Measurements from ENCODE around the gene PHKG1.

The PHKG1 gene

DNA sequence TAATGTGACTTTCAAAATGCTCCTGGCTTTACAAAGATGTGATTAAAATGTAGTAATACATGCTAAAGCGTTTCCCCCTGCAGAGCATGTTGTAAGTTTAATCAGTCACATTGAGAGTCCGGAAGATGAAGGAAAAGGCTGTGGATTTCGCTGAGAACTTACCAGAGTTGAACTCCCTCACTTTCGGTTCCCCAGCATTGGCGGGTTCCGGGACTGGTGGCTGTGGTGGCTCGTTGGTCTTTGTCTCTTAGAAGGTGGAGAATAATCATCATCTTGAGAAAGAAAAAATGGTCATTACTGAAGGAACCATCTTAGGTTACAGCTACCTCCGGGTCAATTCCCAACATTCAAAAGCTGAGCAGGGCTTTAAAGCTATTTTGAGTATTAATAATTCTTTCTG lies 33.1 kb upstream of the PHKG1 start:
- Histone ChIP-seq H3F3A (ENCODE audit: insufficient read depth, low read length) (no peaks in the 10 kb centered on the region), H3K4me3 (ENCODE audit: low read depth, low read length, poor library complexity, severe bottlenecking) (no peak overlapping the region), H3K4me2 (ENCODE audit: low read length) (0 out of 2 replicates have a peak overlapping the region, but pooled peaks have one; percentile 26), H3K9ac (ENCODE audit: low read length) (no peak overlapping the region), H4K20me1 (ENCODE audit: insufficient read depth, low read length) (no peaks in the 10 kb centered on the region), H2AFZ (ENCODE audit: low read length) (no peak overlapping the region), H3K36me3 (ENCODE audit: insufficient read depth, low read length) (no peaks in the 10 kb centered on the region), H3K27ac (ENCODE audit: low read depth, low read length, poor library complexity, severe bottlenecking) (no peak overlapping the region), H3K79me2 (ENCODE audit: insufficient read depth, low read length) (no peaks in the 10 kb centered on the region), H3K9me3 (ENCODE audit: low read length) (no peaks in the 10 kb centered on the region), H3K9me2 (ENCODE audit: low read depth, low read length) (no peaks in the 10 kb centered on the region), H3K27me3 (ENCODE audit: insufficient read depth, low read length) (peaks cover 4% of the 10 kb centered on the region; the same call in 1 of the 2 replicates), H3K4me1 (ENCODE audit: insufficient read depth, low read length, severe bottlenecking) (no peaks in the 10 kb centered on the region)
- TF ChIP-seq, protein P1, sequence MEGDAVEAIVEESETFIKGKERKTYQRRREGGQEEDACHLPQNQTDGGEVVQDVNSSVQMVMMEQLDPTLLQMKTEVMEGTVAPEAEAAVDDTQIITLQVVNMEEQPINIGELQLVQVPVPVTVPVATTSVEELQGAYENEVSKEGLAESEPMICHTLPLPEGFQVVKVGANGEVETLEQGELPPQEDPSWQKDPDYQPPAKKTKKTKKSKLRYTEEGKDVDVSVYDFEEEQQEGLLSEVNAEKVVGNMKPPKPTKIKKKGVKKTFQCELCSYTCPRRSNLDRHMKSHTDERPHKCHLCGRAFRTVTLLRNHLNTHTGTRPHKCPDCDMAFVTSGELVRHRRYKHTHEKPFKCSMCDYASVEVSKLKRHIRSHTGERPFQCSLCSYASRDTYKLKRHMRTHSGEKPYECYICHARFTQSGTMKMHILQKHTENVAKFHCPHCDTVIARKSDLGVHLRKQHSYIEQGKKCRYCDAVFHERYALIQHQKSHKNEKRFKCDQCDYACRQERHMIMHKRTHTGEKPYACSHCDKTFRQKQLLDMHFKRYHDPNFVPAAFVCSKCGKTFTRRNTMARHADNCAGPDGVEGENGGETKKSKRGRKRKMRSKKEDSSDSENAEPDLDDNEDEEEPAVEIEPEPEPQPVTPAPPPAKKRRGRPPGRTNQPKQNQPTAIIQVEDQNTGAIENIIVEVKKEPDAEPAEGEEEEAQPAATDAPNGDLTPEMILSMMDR (IDR thresholded peaks at IDR 0.05; ENCODE audit: low read length) = no peak
- TF ChIP-seq EZH2 (IDR thresholded peaks at IDR 0.05; ENCODE audit: borderline replicate concordance, low read length) = no peak

DNA sequence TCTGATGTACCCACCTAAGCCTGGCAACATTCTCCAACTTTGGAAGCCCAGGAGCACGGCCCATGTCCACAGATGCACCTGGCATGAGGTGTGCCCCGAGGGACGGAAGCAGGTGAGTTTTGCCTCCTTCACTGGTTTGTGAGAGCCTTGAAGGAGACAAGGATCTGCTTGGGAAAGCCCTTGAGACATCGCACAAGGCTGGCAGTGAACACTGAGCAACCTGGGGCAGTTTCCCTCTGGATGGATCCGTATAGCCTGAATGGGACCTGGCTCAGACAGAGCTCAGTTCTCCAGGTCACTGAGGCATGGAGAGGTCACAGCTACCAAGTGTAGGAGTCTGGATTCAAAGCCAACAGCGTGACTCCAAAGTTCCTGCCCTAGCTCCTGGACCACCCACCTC lies 32.2 kb upstream of the PHKG1 start:
- no peaks in the 10 kb centered on the region for H3K9me2 ChIP-seq (ENCODE audit: low read depth, low read length)
- H2AFZ ChIP-seq (ENCODE audit: low read length) = no peak overlapping the region
- H3K9ac ChIP-seq (ENCODE audit: low read length) = no peak overlapping the region
- no peaks in the 10 kb centered on the region for H3K9me3 ChIP-seq (ENCODE audit: low read length)
- H3K4me2 ChIP-seq (ENCODE audit: low read length) = no peak overlapping the region
- H3F3A ChIP-seq (ENCODE audit: insufficient read depth, low read length) = no peaks in the 10 kb centered on the region
- H3K4me1 ChIP-seq (ENCODE audit: insufficient read depth, low read length, severe bottlenecking) = no peaks in the 10 kb centered on the region
- no peaks in the 10 kb centered on the region for H3K79me2 ChIP-seq (ENCODE audit: insufficient read depth, low read length)
- peaks cover 4% of the 10 kb centered on the region; the same call in 1 of the 2 replicates for H3K27me3 ChIP-seq (ENCODE audit: insufficient read depth, low read length)
- H3K4me3 ChIP-seq (ENCODE audit: low read depth, low read length, poor library complexity, severe bottlenecking) = no peak overlapping the region
- no peaks in the 10 kb centered on the region for H4K20me1 ChIP-seq (ENCODE audit: insufficient read depth, low read length)
- TF ChIP-seq, protein P1 (IDR thresholded peaks at IDR 0.05; ENCODE audit: low read length) = no peak
- no peak for TF ChIP-seq EZH2 (IDR thresholded peaks at IDR 0.05; ENCODE audit: borderline replicate concordance, low read length)
- H3K27ac ChIP-seq (ENCODE audit: low read depth, low read length, poor library complexity, severe bottlenecking) = no peak overlapping the region
- H3K36me3 ChIP-seq (ENCODE audit: insufficient read depth, low read length) = no peaks in the 10 kb centered on the region

DNA sequence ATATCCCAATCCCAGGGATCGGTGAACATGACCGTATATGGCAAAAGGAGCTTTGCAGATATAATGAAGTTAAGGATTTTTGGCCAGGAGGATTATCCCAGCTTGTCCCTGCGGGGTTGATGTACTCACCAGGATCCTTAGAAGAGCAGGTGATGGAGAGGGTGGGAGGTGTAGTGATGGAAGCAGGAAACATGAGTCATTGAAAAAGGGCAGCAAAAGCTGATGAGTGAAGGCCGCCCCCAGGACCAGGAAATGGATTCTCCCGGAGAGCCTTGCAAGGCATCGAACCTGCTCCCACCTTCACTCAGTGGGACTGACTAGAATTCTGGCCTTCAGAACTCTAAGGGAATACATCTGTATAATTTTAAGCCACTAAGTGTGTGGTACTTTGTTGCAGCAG lies 28.7 kb upstream of the PHKG1 start:
- Histone ChIP-seq H4K20me1 (ENCODE audit: insufficient read depth, low read length) (no peaks in the 10 kb centered on the region), H3K9me3 (ENCODE audit: low read length) (no peaks in the 10 kb centered on the region), H2AFZ (ENCODE audit: low read length) (no peak overlapping the region), H3K27me3 (ENCODE audit: insufficient read depth, low read length) (0 out of 2 replicates have a peak, but pooled peaks cover 2% of the 10 kb centered on the region), H3K36me3 (ENCODE audit: insufficient read depth, low read length) (no peaks in the 10 kb centered on the region), H3F3A (ENCODE audit: insufficient read depth, low read length) (no peaks in the 10 kb centered on the region), H3K79me2 (ENCODE audit: insufficient read depth, low read length) (no peaks in the 10 kb centered on the region), H3K9me2 (ENCODE audit: low read depth, low read length) (no peaks in the 10 kb centered on the region), H3K4me1 (ENCODE audit: insufficient read depth, low read length, severe bottlenecking) (no peaks in the 10 kb centered on the region), H3K27ac (ENCODE audit: low read depth, low read length, poor library complexity, severe bottlenecking) (no peak overlapping the region), H3K4me2 (ENCODE audit: low read length) (no peak overlapping the region), H3K9ac (ENCODE audit: low read length) (no peak overlapping the region), H3K4me3 (ENCODE audit: low read depth, low read length, poor library complexity, severe bottlenecking) (no peak overlapping the region)
- TF ChIP-seq EZH2 (IDR thresholded peaks at IDR 0.05; ENCODE audit: borderline replicate concordance, low read length) = no peak
- TF ChIP-seq, protein P1 (IDR thresholded peaks at IDR 0.05; ENCODE audit: low read length) = no peak
